Left forelimb (tissue), 1 donor: Measurements from ENCODE around the gene RAVER1.
"Not testable (repeated sequence)": the region's sequence is repeated elsewhere in the genome, so short reads cannot be mapped to it uniquely, and the experiment has no call there.

ENCODE experiments used
- DNase-seq: peaks from one replicate; pipeline ENCODE4 v3.0.0-alpha.2; 2018; ENCODE audit warnings: low spot score

The RAVER1 gene

GRCh38 chr19:10344780-10345179 lies 11.5 kb upstream of the RAVER1 start:
- no peak for DNase-seq

GRCh38 chr19:10343495-10343894 lies 10.2 kb upstream of the RAVER1 start:
- no peak for DNase-seq

DNA sequence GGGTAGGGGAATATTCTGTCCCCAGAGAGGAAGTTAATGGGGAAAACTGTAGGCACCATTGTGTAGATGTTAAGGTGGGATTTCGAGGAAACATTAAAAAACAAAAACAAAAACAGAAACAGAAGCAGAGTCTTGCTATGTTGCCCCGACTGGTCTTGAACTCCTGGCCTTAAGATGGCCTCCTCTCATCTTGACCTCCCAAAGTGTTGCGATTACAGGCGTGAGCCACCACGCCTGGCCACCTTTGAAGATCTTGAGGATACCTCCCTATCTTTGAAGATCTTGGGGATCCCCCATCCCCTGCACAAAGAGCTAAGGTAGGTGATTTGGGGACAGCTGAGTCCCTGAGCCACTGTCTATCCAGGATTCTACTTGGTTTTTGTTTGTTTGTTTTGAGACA lies 6.6 kb upstream of the RAVER1 start:
- no peak for DNase-seq

GRCh38 chr19:10339380-10339960 lies 6.1 kb upstream of the RAVER1 start, which contains the start of gene ICAM3:
Gene ICAM3, minus strand, starts transcription at chr19:10339624. Its CDS starts 10 bp downstream, at chr19:10339614.
- no peak for DNase-seq

DNA sequence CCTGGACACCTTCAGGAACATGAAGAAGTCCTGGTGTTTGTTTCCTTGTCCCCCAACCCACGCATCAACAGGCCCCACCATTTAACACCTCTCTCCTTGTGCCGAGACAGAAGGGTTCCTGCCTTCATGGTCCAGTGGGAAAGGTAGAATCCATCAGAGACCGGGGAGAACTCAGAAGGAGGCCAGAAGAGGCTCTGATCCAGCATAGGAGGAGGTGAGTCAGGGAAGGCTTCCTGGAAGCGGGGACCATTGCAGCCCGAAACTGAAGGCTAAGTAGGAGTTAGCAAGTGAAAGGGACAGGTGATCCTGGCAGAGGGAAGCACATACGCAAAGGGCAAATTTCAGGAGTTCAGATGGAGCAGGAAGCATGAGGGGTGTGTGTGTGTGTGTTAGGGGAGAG lies 5.6 kb upstream of the RAVER1 start:
- DNase-seq, result no peak

- not testable (repeated sequence) for DNase-seq
Measured at GRCh38 chr19:10336725-10337124, 3.4 kb upstream of the RAVER1 start.

- DNase-seq, result no peak
Measured at GRCh38 chr19:10335352-10335985, 2.1 kb upstream of the RAVER1 start.

- peak; percentile 90 for DNase-seq
Measured at GRCh38 chr19:10334588-10335351, 1.4 kb upstream of the RAVER1 start.

- DNase-seq, result no peak
Measured at GRCh38 chr19:10333758-10334587, 644 bp upstream of the RAVER1 start.

GRCh38 chr19:10332158-10332964 lies 968 bp downstream of the RAVER1 start:
- DNase-seq, result no peak

DNA sequence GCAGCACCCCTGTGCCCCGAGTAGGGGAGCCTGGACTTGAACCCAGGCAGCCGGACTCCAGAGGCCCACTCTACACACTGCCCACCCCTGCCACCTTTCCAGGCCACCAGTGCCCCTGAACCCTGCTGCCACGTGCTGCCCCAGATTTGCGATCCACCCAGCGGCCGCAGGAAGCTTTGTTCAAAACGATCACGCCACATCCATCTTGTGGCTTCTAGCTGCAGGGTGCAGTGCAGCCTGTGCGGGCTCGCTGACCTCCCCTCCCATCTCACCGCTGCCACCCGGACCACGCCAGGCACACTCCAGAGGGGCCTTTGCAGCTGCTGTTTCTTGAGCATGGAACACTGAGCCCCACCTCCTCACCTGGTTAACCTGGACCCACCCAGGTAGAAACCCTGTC lies 3.8 kb downstream of the RAVER1 start:
- no peak for DNase-seq

DNA sequence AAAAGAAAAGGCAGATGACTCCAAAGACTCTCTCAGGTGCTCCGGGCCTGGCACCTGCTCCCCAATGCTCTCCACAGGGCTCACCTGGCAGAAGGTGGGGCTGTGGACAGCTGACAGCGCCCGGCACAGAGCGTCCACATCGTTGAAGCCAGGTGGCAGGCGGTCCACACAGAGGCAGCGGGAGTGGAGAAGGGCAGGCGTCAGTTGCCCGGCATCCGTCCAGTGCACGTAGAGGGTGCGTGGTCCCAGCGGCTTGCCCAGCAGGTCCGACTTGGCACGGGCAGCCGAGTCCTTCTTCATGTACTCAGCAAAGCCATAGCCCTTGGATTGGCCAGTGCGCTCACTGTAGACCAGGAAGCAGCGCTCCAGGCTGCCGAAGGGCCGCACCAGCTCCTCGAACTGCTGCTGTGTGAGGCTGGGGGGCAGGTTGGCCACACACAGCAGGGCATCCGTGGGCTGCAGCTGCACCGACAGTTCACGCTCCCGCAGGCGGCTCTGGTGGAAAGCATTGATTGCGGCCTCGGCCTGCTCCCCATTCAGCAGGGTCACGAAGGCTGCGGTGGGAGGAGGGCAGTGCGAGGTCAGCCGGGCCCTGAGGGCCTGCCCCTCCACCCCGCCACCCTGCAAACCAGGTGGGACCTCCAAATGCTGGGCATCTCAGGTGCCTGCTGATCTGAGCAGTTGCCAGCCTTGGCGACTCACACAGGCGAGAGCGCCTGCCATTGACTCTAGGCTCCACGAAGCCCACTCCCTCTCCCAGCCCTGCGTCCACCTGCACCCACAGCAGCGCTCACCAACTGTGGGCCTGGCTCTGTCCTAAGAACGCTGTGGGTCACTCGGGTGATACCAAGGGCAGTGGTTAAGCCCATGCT lies 4.5 kb downstream of the RAVER1 start:
- no peak for DNase-seq

GRCh38 chr19:10327793-10328192 lies 5.5 kb downstream of the RAVER1 start:
- no peak for DNase-seq

GRCh38 chr19:10325732-10326131 lies 7.6 kb downstream of the RAVER1 start:
- DNase-seq, result no peak

- no peak for DNase-seq
Measured at GRCh38 chr19:10321874-10322835, 11.2 kb downstream of the RAVER1 start.

DNA sequence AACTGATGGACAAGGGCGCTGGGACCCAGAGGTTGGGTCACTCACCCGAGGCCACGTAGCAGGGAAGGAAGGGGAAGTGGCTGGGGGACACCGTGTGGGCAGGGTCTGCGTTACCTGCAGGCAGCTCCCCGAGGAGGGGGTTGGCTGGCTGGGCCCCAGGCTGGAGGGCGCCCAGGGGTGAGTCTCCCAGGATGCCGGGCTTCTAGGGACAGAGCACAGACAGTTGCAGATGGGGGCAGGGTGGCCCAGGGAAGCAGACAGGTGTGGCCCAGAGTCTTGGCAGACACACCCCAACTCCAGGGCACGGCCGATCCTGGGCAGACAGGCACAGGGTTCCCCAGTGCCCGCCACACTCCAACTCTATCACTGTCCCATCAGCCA lies 11.9 kb downstream of the RAVER1 start:
- DNase-seq, result no peak

- DNase-seq, result no peak
Measured at GRCh38 chr19:10320602-10321416, 12.5 kb downstream of the RAVER1 start.
